Ureter (tissue), 1 donor: ENCODE results near the gene MNX1. TPM values are rescaled to one million over a fixed set of nuclear protein-coding genes. Genes with fewer than 3 reads are reported as not detected.

Source experiments
- DNase-seq: peaks from one replicate; pipeline ENCODE4 v3.0.0-alpha.2; 2020; ENCODE audit warnings: low spot score
- total RNA-seq: library from RNA; stranded (reverse); gene quantifications from one replicate; pipeline ENCODE4 v1.2.4, GENCODE V29; 2023
- donor health status: DM: yes; HTN: yes; CAD: no.

The MNX1 gene
- total RNA-seq, 1 donor from 2014 or later, result not detected

GRCh38 chr7:157014635-157015555, 4.4 kb upstream of the MNX1 start:
- DNase-seq, result no peak

- no peak for DNase-seq
Observed at GRCh38 chr7:157013602-157014549, 3.4 kb upstream of the MNX1 start.

GRCh38 chr7:157013101-157013500, 2.6 kb upstream of the MNX1 start:
- no peak for DNase-seq

DNA sequence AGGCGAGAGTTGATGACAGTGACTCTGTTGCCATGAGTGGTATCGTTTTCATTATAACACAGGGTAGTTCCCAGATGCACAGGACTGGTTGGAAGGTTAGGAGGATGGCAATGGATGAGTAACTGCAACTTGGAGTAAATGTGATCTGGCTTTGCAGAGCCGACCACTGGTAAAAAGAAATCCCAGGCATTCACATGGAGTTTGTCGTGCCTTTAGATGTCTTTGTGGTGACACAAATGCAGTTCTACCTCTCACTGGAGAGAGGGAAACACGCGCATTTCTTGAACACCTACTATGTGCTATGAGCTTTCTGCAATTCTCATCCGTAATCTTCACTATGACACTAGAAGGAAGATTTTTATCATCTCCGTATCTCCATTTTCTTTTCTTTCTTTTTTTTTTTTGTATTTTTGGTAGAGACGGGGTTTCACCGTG, 1.7 kb upstream of the MNX1 start:
- no peak for DNase-seq

- no peak for DNase-seq
Observed at GRCh38 chr7:157011333-157012112, 1.1 kb upstream of the MNX1 start.

GRCh38 chr7:157009778-157010587, 480 bp downstream of the MNX1 start:
- DNase-seq, result no peak

DNA sequence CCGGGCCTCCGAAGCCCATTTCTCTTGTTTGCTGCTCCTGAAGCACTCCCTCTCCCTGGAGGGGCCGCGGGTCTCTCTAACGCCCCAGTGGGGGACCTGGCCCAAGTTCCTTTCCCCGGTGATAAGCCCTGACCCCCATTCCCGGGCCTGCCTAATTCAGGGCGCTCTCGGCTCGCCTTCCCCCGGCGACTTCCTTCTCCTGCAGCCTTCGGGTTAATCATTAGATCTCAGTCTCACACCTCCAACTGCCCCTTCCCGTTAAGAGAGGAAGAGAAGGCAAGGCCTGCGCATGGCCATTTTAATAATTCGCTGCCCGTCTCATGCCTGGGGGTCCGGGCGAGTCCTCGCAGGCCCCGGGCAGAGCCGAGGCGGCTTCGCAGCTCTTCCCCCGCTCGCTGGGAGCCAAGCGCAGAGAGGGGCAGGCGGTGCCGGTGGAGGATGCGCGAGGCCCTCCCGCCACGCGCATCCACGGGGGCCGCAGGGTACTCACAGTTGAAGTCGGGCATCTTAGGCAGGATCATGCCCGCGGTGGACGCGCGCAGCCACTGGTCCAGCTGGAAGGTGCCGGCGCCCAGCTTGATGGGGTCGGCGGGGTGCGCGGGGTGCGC, 1.2 kb downstream of the MNX1 start:
- no peak for DNase-seq

GRCh38 chr7:157008206-157009169, 2.0 kb downstream of the MNX1 start:
- DNase-seq, result no peak

GRCh38 chr7:157007470-157008066, 2.9 kb downstream of the MNX1 start:
- no peak for DNase-seq

DNA sequence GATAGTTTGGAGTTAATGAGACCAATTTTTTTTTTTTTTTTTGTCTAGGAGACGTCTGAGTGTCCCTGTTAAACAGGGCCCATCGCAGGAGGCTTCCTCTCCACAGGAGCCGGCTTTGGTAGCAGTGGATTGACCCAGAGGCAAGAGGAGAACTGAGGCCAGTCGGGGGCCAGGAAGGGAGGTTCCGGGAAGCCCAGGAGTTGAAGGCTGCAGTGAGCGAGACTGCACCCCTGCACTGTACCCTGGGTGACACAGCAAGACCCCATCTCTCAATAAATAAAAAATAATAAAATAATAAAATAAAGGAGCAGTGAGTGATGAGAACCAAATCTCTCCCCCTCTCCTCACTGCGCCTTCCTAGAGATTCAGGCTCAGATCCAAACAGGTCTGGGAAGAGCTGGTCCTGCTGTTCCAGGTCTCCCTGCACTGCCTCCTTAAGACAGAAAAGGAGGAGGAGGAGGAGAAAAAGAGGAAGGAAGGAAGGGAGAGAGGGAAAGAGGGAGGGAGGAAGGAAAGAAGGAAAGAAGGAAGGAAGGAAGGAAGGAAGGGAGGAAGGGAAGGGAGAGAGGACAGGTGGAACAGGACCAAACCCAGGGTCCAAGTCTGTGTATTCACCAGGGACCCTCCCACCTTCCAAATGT, 3.5 kb downstream of the MNX1 start:
- DNase-seq, result no peak

DNA sequence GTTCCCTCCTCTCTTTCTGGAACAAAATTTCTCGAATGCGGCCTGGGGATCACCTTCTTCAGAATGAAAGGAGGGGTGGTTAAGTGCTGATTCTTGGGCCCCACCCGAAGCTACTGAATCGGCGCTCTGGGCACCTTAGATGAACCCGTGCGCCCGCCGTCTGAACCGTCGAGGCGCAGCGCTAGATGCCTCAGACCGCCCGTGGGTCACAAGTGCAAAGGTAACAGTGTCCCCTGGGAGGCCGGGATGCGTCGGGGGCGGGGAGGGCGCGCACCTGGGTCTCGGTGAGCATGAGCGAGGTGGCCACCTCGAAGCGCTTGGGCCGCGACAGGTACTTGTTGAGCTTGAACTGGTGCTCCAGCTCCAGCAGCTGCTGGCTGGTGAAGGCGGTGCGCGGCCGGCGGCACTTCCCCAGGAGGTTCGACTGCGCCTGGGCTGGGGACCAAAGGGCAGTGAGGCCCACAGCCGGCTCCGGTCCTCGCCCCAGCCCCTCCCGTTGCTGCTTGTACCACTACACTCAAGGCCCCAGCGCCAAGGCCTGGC, 4.2 kb downstream of the MNX1 start:
- DNase-seq, result no peak

GRCh38 chr7:157005456-157006204, 4.8 kb downstream of the MNX1 start:
- no peak for DNase-seq

GRCh38 chr7:157004521-157005455, 5.7 kb downstream of the MNX1 start:
- DNase-seq, result no peak

- DNase-seq, result no peak
Observed at GRCh38 chr7:157003756-157004520, 6.5 kb downstream of the MNX1 start.

DNA sequence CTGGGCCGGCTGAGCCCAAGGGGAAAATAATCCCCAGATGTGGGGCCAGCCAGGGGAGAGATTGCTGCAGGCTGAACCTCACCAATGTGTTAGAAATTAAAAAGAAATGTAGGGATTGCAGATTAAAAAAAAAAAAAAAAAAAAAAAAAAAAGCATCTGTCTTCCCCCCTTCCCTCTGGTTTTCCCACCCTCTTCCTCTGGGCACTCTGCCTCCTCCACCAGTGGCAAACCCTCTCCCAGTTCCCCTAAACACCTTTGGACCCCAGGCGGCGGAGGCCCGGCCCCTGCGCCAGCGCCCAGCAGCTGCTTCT, 7.1 kb downstream of the MNX1 start:
- DNase-seq, result no peak
